Measurements from ENCODE around the gene FBLN2.

Gene FBLN2

DNA sequence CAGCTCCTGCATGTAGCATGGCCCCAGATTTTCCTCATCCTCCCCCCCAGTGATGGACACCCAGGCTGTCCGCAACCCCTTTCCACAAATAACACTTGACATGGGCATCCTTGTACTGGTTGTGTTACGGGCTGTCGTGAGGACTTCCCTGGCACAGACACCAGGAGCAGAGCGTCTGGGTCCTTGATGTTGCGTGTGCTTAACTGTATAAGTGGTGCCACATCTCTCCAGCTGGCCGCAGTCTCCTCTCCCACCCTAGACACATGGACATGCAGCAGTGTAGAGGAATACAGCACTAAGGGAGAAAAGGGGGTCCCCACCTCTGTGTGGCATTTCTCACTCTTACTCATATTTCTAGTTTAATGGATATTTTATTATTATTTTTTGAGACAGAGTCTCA, 56.6 kb downstream of the FBLN2 start:
- H3K4me3 ChIP-seq (ENCODE audit: low read depth, low read length) = no peak overlapping the region
- DNase-seq (ENCODE audit: low read depth) = no peak
- TF ChIP-seq, protein P1, sequence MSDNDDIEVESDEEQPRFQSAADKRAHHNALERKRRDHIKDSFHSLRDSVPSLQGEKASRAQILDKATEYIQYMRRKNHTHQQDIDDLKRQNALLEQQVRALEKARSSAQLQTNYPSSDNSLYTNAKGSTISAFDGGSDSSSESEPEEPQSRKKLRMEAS (IDR thresholded peaks at IDR 0.05; ENCODE audit: low read depth, low read length) = no peak
- TF ChIP-seq POLR2A (IDR thresholded peaks at IDR 0.05; ENCODE audit: extremely low read depth, insufficient read length) = no peak
- TF ChIP-seq, protein P2, sequence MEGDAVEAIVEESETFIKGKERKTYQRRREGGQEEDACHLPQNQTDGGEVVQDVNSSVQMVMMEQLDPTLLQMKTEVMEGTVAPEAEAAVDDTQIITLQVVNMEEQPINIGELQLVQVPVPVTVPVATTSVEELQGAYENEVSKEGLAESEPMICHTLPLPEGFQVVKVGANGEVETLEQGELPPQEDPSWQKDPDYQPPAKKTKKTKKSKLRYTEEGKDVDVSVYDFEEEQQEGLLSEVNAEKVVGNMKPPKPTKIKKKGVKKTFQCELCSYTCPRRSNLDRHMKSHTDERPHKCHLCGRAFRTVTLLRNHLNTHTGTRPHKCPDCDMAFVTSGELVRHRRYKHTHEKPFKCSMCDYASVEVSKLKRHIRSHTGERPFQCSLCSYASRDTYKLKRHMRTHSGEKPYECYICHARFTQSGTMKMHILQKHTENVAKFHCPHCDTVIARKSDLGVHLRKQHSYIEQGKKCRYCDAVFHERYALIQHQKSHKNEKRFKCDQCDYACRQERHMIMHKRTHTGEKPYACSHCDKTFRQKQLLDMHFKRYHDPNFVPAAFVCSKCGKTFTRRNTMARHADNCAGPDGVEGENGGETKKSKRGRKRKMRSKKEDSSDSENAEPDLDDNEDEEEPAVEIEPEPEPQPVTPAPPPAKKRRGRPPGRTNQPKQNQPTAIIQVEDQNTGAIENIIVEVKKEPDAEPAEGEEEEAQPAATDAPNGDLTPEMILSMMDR (IDR thresholded peaks at IDR 0.05; ENCODE audit: low read depth, low read length) = no peak
- TF ChIP-seq MYC (IDR thresholded peaks at IDR 0.05; ENCODE audit: low read depth, low read length) = no peak

- TF ChIP-seq, protein P2 (IDR thresholded peaks at IDR 0.05; ENCODE audit: low read depth, low read length) = no peak
- TF ChIP-seq, protein P1 (IDR thresholded peaks at IDR 0.05; ENCODE audit: low read depth, low read length) = no peak
- TF ChIP-seq MYC (IDR thresholded peaks at IDR 0.05; ENCODE audit: low read depth, low read length) (no peak), POLR2A (IDR thresholded peaks at IDR 0.05; ENCODE audit: extremely low read depth, insufficient read length) (no peak)
- DNase-seq (ENCODE audit: low read depth) = no peak
- no peak overlapping the region for H3K4me3 ChIP-seq (ENCODE audit: low read depth, low read length)
Observed at GRCh38 chr3:13607821-13608597, 59.1 kb downstream of the FBLN2 start.

DNA sequence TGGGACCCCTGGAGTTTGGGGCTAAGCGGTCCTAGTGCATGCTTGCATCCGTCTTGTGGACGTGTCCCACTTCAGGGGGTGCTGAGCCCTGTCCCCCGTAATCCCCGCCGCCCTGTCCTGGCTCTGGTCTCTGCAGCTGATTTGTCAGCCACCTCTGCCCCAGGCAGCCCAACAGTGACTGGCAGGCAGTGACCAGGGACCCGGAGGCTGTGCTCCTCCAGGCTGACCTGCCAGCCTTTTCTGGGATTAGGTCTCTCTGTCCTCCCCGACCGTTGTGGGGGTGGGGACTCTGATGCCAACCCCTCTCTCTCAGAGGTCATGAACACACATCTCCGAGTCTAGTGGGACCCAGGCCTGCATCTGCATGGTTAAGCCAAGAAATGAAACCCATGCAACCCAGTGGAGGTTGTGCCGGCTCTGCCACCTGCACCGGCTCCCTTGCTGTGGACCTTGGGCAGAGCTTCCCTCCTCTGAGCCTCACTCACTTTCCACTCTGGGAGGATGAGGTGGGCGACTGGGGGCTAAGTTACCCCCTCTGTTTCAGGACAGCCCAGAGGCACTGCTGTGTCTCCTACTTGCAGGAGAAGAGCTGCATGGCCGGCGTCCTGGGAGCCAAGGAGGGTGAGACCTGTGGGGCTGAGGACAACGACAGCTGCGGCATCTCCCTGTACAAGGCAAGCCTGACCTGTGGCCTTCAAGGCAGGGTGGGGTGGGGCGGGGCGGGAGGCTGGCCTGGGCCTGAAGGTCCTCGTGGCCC, 60.2 kb downstream of the FBLN2 start:
- TF ChIP-seq MYC (IDR thresholded peaks at IDR 0.05; ENCODE audit: low read depth, low read length) = no peak
- no peak for TF ChIP-seq POLR2A (IDR thresholded peaks at IDR 0.05; ENCODE audit: extremely low read depth, insufficient read length)
- TF ChIP-seq, protein P2 (IDR thresholded peaks at IDR 0.05; ENCODE audit: low read depth, low read length) = no peak
- TF ChIP-seq, protein P1 (IDR thresholded peaks at IDR 0.05; ENCODE audit: low read depth, low read length) = no peak
- no peak for DNase-seq (ENCODE audit: low read depth)
- no peak overlapping the region for H3K4me3 ChIP-seq (ENCODE audit: low read depth, low read length)

DNA sequence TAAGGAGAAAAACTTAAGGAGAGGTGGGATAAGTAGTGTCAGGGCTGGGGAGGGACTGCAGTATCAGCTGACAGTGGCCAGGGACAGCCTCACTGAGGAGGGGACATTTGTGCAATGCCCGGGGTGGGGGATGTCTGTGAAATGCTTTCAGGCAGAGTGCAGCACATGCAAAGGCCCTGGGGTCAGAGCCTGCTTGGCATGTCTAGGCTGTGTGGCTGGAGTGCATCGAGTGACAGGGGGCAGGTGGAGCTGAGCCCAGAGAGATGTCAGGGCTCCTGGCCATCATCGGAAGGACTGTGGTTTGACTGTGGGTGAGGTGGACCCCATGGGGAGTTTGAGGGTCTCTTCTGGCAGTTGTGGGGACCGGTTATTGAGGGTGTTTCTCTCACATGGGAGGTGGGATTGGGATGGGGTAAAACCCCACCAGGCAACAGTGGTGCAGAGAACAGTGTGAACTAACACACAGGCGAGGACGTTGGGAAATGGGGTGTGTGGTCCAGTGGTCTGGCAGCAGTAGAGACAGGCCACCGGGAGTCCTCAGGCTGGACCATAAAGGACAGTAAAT, 61.2 kb downstream of the FBLN2 start:
- TF ChIP-seq MYC (IDR thresholded peaks at IDR 0.05; ENCODE audit: low read depth, low read length) (no peak), POLR2A (IDR thresholded peaks at IDR 0.05; ENCODE audit: extremely low read depth, insufficient read length) (no peak)
- TF ChIP-seq, protein P1 (IDR thresholded peaks at IDR 0.05; ENCODE audit: low read depth, low read length) = no peak
- TF ChIP-seq, protein P2 (IDR thresholded peaks at IDR 0.05; ENCODE audit: low read depth, low read length) = no peak

DNA sequence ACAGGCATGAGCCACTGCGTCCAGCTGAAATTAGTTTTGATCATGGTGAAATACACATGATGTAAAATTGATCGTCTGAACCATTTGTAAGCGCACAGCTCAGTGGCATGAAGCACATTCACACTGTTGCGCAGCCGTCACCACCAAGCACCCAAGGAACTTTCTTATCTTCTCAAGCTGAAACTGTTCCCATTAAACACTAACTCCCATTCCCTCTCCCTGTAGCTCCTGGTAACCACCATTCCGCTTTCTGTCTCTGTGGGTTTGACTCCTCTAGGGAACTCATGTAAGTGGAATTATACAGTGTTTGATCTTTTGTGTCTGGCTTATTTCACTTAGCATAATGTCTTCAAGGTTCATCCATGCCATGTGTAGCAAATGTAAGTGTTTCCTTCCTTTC, 62.3 kb downstream of the FBLN2 start:
- H3K4me3 ChIP-seq (ENCODE audit: low read depth, low read length) = no peak overlapping the region
- TF ChIP-seq POLR2A (IDR thresholded peaks at IDR 0.05; ENCODE audit: extremely low read depth, insufficient read length) (no peak), MYC (IDR thresholded peaks at IDR 0.05; ENCODE audit: low read depth, low read length) (no peak)
- TF ChIP-seq, protein P1 (IDR thresholded peaks at IDR 0.05; ENCODE audit: low read depth, low read length) = no peak
- TF ChIP-seq, protein P2 (IDR thresholded peaks at IDR 0.05; ENCODE audit: low read depth, low read length) = no peak
- no peak for DNase-seq (ENCODE audit: low read depth)

More for the DNA sequence above, 61.2 kb downstream of the FBLN2 start:
- no peak overlapping the region for H3K4me3 ChIP-seq (ENCODE audit: low read depth, low read length)
- DNase-seq (ENCODE audit: low read depth) = no peak
